Subcutaneous abdominal adipose tissue (tissue), 5 donors: Measurements from ENCODE around the gene NAALADL2.

Experiments used
- H3K27ac ChIP-seq: one replicate; pipeline ENCODE4 v1.7.0; 2013; ENCODE audit warnings: low read depth, mild to moderate bottlenecking, inconsistent platforms, low read length, moderate library complexity
- H3K27me3 ChIP-seq, 5 donors: one replicate each; pipeline ENCODE4 v1.7.0; 2013; ENCODE audit warnings: low read length in 5 of 5, inconsistent platforms in 1 of 5; ENCODE audit not compliant: control insufficient read depth in 5 of 5, insufficient read depth in 4 of 5
- H3K36me3 ChIP-seq, 5 donors: one replicate each; pipeline ENCODE4 v1.7.0; 2013; ENCODE audit warnings: low read length in 5 of 5; ENCODE audit not compliant: control insufficient read depth in 5 of 5, insufficient read depth in 5 of 5
- H3K4me1 ChIP-seq, 5 donors: one replicate each; pipeline ENCODE4 v1.7.0; 2013; ENCODE audit warnings: low read length in 5 of 5, mild to moderate bottlenecking in 3 of 5, moderate library complexity in 1 of 5; ENCODE audit not compliant: control insufficient read depth in 5 of 5, insufficient read depth in 5 of 5
- H3K4me3 ChIP-seq, 5 donors: one replicate each; pipeline ENCODE4 v1.7.0; 2013; ENCODE audit warnings: low read length in 5 of 5, low read depth in 1 of 5
- H3K9ac ChIP-seq, 5 donors: one replicate each; pipeline ENCODE4 v1.7.0; 2013; ENCODE audit warnings: low read length in 5 of 5, mild to moderate bottlenecking in 4 of 5, moderate library complexity in 3 of 5
- H3K9me3 ChIP-seq, 5 donors: one replicate each; pipeline ENCODE4 v1.7.0; 2013; ENCODE audit warnings: low read length in 5 of 5; ENCODE audit not compliant: control insufficient read depth in 5 of 5
- donor health status: healthy.
- donor health status: healthy.
- donor health status: healthy.
- donor health status: healthy.
- donor health status: healthy.

The NAALADL2 gene

GRCh38 chr3:175007306-175007705 lies 148.2 kb downstream of the NAALADL2 start:
- Histone ChIP-seq H3K4me1 (no peaks in the 10 kb centered on the region), H3K27ac (no peak overlapping the region), H3K36me3 (no peaks in the 10 kb centered on the region), H3K9ac (no peak overlapping the region), H3K9me3 (no peaks in the 10 kb centered on the region), H3K27me3 (no peaks in the 10 kb centered on the region), H3K4me3 (no peak overlapping the region)

- Histone ChIP-seq H3K36me3 (no peaks in the 10 kb centered on the region), H3K4me1 (no peaks in the 10 kb centered on the region), H3K27ac (no peak overlapping the region), H3K4me3 (no peak overlapping the region), H3K9me3 (no peaks in the 10 kb centered on the region), H3K9ac (no peak overlapping the region), H3K27me3 (no peaks in the 10 kb centered on the region)
Measured at GRCh38 chr3:175009295-175009694, 150.2 kb downstream of the NAALADL2 start.

GRCh38 chr3:175015056-175015635 lies 156.0 kb downstream of the NAALADL2 start:
- H3K9me3 ChIP-seq: no peaks in the 10 kb centered on the region
- H3K9ac ChIP-seq: no peak overlapping the region
- peaks cover 0 to 4% (median 0%) of the 10 kb centered on the region in 5 donors for H3K36me3 ChIP-seq
- no peak overlapping the region for H3K27ac ChIP-seq
- no peak overlapping the region for H3K4me3 ChIP-seq
- H3K4me1 ChIP-seq: no peaks in the 10 kb centered on the region
- H3K27me3 ChIP-seq: no peaks in the 10 kb centered on the region

- H3K9ac ChIP-seq: no peak overlapping the region
- no peak overlapping the region for H3K27ac ChIP-seq
- no peaks in the 10 kb centered on the region for H3K4me1 ChIP-seq
- peaks cover 0 to 4% (median 0%) of the 10 kb centered on the region in 5 donors for H3K36me3 ChIP-seq
- no peak overlapping the region for H3K4me3 ChIP-seq
- H3K9me3 ChIP-seq: no peaks in the 10 kb centered on the region
- H3K27me3 ChIP-seq: no peaks in the 10 kb centered on the region
Measured at GRCh38 chr3:175018946-175019727, 160.0 kb downstream of the NAALADL2 start.

GRCh38 chr3:175020101-175020500 lies 161.0 kb downstream of the NAALADL2 start:
- no peak overlapping the region for H3K27ac ChIP-seq
- H3K27me3 ChIP-seq: no peaks in the 10 kb centered on the region
- H3K4me1 ChIP-seq: no peaks in the 10 kb centered on the region
- H3K9me3 ChIP-seq: no peaks in the 10 kb centered on the region
- H3K36me3 ChIP-seq: peaks cover 0 to 4% (median 0%) of the 10 kb centered on the region in 5 donors
- no peak overlapping the region for H3K9ac ChIP-seq
- H3K4me3 ChIP-seq: no peak overlapping the region

DNA sequence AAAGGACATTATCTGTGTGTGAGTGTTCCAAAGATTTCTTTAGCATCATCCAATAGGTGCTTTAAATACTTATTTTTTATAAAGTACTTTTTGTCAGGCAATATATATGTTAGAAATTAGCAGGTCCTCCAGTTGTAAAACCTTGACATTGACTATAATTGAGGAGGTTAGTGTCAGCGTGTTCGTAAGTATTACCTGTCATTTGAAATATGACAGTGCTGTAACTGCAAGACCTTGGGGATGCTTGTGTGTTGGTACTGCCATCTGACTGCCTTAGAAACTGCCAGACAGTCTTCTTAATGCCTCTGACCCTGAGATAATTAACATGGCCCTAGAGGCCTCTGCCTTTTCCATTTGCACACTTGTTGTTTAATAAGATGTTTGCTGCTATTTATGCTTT lies 170.7 kb downstream of the NAALADL2 start:
- Histone ChIP-seq H3K27ac (no peak overlapping the region), H3K4me1 (no peaks in the 10 kb centered on the region), H3K9ac (no peak overlapping the region), H3K27me3 (no peaks in the 10 kb centered on the region), H3K9me3 (peaks cover 0 to 3% (median 0%) of the 10 kb centered on the region in 5 donors), H3K4me3 (no peak overlapping the region), H3K36me3 (no peaks in the 10 kb centered on the region)

DNA sequence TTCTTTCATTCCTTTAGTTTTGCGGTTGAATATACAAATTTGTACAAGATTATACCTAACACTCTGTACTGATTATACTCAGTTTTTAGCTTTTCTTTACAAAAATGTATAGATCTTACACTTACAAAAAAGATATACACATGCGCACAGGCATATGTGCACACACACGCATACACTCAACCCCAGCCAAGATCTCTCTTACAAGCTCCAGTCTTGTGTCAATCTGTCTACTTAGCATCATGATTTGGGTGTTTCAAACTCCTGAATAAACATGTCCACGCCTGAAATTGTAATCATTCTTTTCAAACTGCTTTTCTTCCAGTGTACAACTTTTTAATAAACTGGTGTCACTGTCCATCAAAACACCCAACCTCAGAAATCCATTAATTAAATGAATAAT lies 180.7 kb downstream of the NAALADL2 start:
- Histone ChIP-seq H3K9me3 (peaks cover 0 to 2% (median 0%) of the 10 kb centered on the region in 5 donors), H3K9ac (no peak overlapping the region), H3K4me1 (no peaks in the 10 kb centered on the region), H3K36me3 (no peaks in the 10 kb centered on the region), H3K27ac (no peak overlapping the region), H3K27me3 (no peaks in the 10 kb centered on the region), H3K4me3 (no peak overlapping the region)

DNA sequence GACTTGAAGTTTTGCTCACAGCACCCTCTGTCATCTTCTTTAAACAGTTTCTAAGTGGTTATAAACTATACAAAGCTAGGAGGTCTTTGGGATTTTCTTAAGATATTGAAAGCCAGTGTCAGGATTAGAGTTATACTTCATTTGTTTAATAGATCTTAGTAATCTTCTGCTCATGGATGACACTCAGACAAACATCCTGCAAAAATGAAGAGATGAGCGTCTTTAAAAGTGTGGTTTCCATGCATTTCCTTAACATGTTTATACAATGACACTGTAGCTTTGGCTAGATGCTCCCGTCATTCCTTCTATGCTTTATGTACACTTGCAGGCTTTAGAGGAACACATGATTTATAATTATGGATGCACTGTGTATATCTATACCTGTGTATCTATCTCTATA lies 182.2 kb downstream of the NAALADL2 start:
- Histone ChIP-seq H3K4me3 (no peak overlapping the region), H3K36me3 (no peaks in the 10 kb centered on the region), H3K9ac (no peak overlapping the region), H3K27ac (no peak overlapping the region), H3K27me3 (no peaks in the 10 kb centered on the region), H3K9me3 (no peaks in the 10 kb centered on the region), H3K4me1 (no peaks in the 10 kb centered on the region)

- H3K36me3 ChIP-seq: no peaks in the 10 kb centered on the region
- H3K4me3 ChIP-seq: no peak overlapping the region
- no peak overlapping the region for H3K9ac ChIP-seq
- no peaks in the 10 kb centered on the region for H3K4me1 ChIP-seq
- H3K27me3 ChIP-seq: no peaks in the 10 kb centered on the region
- peaks cover 4 to 16% (median 9%) of the 10 kb centered on the region in 5 donors for H3K9me3 ChIP-seq
- H3K27ac ChIP-seq: no peak overlapping the region
Measured at GRCh38 chr3:175046601-175047000, 187.5 kb downstream of the NAALADL2 start.

DNA sequence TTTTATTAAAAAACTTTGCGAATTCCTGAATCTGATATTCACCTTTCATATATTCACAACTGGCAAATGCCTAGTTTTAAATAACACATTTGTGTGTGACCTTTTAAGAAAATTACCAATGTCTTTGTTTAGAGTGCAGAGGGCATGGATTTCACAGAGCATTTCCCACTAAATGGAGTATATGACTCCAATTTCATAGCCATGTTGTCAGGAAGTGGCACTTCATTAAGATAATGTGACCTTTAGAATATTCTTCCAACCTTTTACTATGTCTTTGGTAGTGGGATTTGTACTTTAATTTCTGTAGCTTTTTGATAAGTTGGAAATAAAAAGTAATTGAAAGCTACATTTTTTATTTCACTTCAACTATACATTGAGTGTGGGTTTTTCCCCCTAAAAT lies 188.7 kb downstream of the NAALADL2 start:
- no peak overlapping the region for H3K4me3 ChIP-seq
- H3K36me3 ChIP-seq: no peaks in the 10 kb centered on the region
- H3K9me3 ChIP-seq: peaks cover 4 to 18% (median 9%) of the 10 kb centered on the region in 5 donors
- H3K27me3 ChIP-seq: no peaks in the 10 kb centered on the region
- no peaks in the 10 kb centered on the region for H3K4me1 ChIP-seq
- H3K9ac ChIP-seq: no peak overlapping the region
- H3K27ac ChIP-seq: no peak overlapping the region
